22Rv1 (cell line): Measurements from ENCODE around the gene TFRC.
"Not testable (repeated sequence)": the region's sequence is repeated elsewhere in the genome, so short reads cannot be mapped to it uniquely, and the experiment has no call there.

Source experiments
- CTCF ChIP-seq: fragments of 450-650 bp; IDR thresholded peaks from 2 replicates; pipeline ENCODE4 v1.5.1; 2017; ENCODE audit warnings: mild to moderate bottlenecking
- ZFX ChIP-seq: fragments of 450-650 bp; IDR thresholded peaks from 2 replicates; pipeline ENCODE4 v1.6.1; 2017; ENCODE audit warnings: antibody characterized with exemption, borderline replicate concordance

- not testable (repeated sequence) for TF ChIP-seq CTCF, ZFX
Measured at GRCh38 chr3:196004359-196005052, 77.4 kb downstream of the TFRC start.
